Fibroblast of the aortic adventitia (primary cell): ENCODE results near the gene PCDHGB6. TPM values are rescaled to one million over a fixed set of nuclear protein-coding genes. Genes with fewer than 3 reads are reported as not detected.
"Not testable (repeated sequence)": the region's sequence is repeated elsewhere in the genome, so short reads cannot be mapped to it uniquely, and the experiment has no call there.

ENCODE experiments used
- DNase-seq: peaks from one replicate; pipeline ENCODE4 v3.0.0-alpha.2; 2010; ENCODE audit warnings: low read depth
- H3K4me3 ChIP-seq: 2 replicates; pipeline ENCODE4 v1.5.1; 2011; ENCODE audit warnings: low read depth, mild to moderate bottlenecking, control low read depth, low read length, moderate library complexity
- CTCF ChIP-seq: IDR thresholded peaks from 2 replicates; pipeline ENCODE4 v1.5.1; 2011; ENCODE audit warnings: mild to moderate bottlenecking, low read length, control low read depth, inconsistent platforms; ENCODE audit not compliant: insufficient read depth
- total RNA-seq: library from RNA; depleted of rRNA; stranded (reverse); fragments of >200 nt; gene quantifications from 2 replicates; pipeline ENCODE4 v1.2.3, GENCODE V29; 2012; ENCODE audit warnings: low replicate concordance

PCDHGB6 gene
- total RNA-seq, 1 donor = 5.8 TPM

GRCh38 chr5:141430332-141431113 is 22.7 kb downstream of the PCDHGB6 start, which contains the start of gene PCDHGA12:
PCDHGA12 (plus strand) TSS chr5:141430507; CDS start chr5:141430760, 253 bp downstream.
- H3K4me3 ChIP-seq = peak within 1 kb of the TSS; percentile 69
- TF ChIP-seq CTCF = peak; percentile 75
- peak; percentile 97 for DNase-seq

- peak; percentile 67 for DNase-seq
Observed at GRCh38 chr5:141431286-141431685, 23.5 kb downstream of the PCDHGB6 start.

GRCh38 chr5:141432308-141432707 is 24.5 kb downstream of the PCDHGB6 start:
- peak overlapping the region; percentile 69 for H3K4me3 ChIP-seq
- not testable (repeated sequence) for DNase-seq

More at GRCh38 chr5:141431286-141431685, 23.5 kb downstream of the PCDHGB6 start:
- TF ChIP-seq CTCF = no peak
- peak overlapping the region; percentile 69 for H3K4me3 ChIP-seq

- peak overlapping the region; percentile 31 for H3K4me3 ChIP-seq
- DNase-seq = not testable (repeated sequence)
Observed at GRCh38 chr5:141432726-141433125, 24.9 kb downstream of the PCDHGB6 start.

- no peak for TF ChIP-seq CTCF
- no peak overlapping the region for H3K4me3 ChIP-seq
- no peak for DNase-seq
Observed at GRCh38 chr5:141434006-141434405, 26.2 kb downstream of the PCDHGB6 start.

GRCh38 chr5:141437221-141437620 is 29.4 kb downstream of the PCDHGB6 start:
- no peak overlapping the region for H3K4me3 ChIP-seq
- no peak for DNase-seq
- no peak for TF ChIP-seq CTCF

GRCh38 chr5:141439411-141440141 is 31.8 kb downstream of the PCDHGB6 start:
- no peak for DNase-seq
- TF ChIP-seq CTCF = no peak

More at GRCh38 chr5:141439411-141440141, 31.8 kb downstream of the PCDHGB6 start:
- no peak overlapping the region for H3K4me3 ChIP-seq
